ENCODE results near the gene FIBIN.
"Not testable (repeated sequence)": the region's sequence is repeated elsewhere in the genome, so short reads cannot be mapped to it uniquely, and the experiment has no call there.

FIBIN gene

GRCh38 chr11:26976389-26976788, 17.5 kb upstream of the FIBIN start:
- DNase-seq (ENCODE audit: low read depth in 1 of 2, low spot score in 1 of 2) = no peak

DNA sequence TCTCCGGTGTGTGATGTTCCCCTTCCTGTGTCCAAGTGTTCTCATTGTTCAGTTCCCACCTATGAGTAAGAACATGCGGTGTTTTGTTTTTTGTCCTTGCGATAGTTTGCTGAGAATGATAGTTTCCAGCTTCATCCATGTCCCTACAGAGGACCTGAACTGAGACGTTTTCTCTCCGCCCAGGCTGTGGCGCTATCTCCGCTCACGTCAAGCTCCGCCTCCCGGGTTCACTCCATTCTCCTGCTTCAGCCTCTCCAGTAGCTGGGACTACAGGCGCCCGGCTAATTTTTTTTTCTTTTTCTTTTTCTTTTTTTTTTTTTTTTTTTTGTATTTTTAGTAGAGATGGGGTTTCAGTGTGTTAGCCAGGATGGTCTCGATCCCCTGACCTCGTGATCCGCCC, 16.7 kb upstream of the FIBIN start:
- DNase-seq (ENCODE audit: low read depth in 1 of 2, low spot score in 1 of 2) = not testable (repeated sequence)

GRCh38 chr11:26983645-26984044, 10.3 kb upstream of the FIBIN start:
- DNase-seq (ENCODE audit: low read depth in 1 of 2, low spot score in 1 of 2) = no peak

DNA sequence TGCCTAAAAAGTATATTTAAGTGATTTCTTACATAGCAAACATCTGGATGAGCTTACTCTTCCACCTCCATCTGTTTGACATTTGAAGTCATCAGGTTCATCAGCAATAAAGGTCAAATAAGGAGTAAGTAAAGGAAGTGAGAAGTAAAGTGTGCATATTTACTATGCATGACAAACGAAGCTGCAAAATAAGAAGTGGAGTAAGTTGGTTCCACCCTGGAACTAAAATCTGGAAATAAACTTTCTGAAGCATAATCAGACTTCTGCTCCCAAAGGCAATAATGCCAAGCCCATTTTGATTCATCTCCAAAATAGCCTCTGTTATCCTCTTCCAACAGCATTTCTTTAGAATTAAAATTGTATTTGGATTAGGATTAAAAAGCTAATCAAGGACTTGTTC, 8.4 kb upstream of the FIBIN start:
- no peak for DNase-seq (ENCODE audit: low read depth in 1 of 2, low spot score in 1 of 2)

DNA sequence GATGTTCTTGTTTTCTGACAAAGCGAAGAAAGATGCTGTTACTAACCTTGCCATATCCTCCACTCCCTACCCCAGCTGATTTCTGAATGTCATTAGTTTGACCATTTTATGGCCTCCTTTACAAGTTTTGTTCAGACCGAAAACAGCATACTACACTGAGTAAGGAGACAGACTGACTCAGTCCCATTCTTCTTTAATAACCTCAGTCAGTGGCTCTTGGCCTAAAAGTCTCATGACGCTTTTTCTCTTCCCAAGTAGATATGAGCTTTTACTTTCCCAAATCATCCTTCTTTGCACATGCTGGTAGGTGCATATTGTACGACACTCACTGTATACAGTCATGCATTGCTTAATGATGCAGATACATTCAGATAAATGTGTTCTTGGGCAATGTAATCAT, 8.0 kb upstream of the FIBIN start:
- no peak for DNase-seq (ENCODE audit: low read depth in 1 of 2, low spot score in 1 of 2)

- DNase-seq (ENCODE audit: low read depth in 1 of 2, low spot score in 1 of 2) = no peak
These were observed 6.6 kb upstream of the FIBIN start for GRCh38 chr11:26987272-26987671.

DNA sequence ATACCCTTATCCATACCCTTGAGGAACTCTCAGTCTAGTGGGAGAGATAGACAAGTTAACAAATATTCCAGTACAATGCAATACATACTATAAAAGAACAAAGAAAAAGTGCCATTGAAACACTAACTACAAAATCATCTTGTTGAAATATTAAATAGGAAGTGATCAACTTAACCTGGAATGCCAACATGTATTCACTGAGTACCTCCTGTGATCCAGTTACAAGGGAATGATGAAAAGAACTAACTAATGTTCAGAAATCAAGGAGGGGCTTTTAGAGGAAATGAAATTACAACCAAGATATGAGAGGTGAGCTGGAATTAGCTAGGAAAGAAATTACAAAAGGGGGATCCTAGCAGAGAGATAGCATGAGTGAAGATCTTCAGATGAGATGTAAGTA, 6.2 kb upstream of the FIBIN start:
- no peak for DNase-seq (ENCODE audit: low read depth in 1 of 2, low spot score in 1 of 2)

- DNase-seq (ENCODE audit: low read depth in 1 of 2, low spot score in 1 of 2) = no peak
These were observed 1.8 kb upstream of the FIBIN start for GRCh38 chr11:26992031-26992541.

DNA sequence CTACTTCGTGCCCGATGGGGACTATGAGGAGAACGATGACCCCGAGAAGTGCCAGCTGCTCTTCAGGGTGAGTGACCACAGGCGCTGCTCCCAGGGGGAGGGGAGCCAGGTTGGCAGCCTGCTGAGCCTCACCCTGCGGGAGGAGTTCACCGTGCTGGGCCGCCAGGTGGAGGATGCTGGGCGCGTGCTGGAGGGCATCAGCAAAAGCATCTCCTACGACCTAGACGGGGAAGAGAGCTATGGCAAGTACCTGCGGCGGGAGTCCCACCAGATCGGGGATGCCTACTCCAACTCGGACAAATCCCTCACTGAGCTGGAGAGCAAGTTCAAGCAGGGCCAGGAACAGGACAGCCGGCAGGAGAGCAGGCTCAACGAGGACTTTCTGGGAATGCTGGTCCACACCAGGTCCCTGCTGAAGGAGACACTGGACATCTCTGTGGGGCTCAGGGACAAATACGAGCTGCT, 751 bp downstream of the FIBIN start:
- no peak for DNase-seq (ENCODE audit: low read depth in 1 of 2, low spot score in 1 of 2)

GRCh38 chr11:26995701-26996460, 2.0 kb downstream of the FIBIN start:
- DNase-seq (ENCODE audit: low read depth in 1 of 2, low spot score in 1 of 2) = no peak

DNA sequence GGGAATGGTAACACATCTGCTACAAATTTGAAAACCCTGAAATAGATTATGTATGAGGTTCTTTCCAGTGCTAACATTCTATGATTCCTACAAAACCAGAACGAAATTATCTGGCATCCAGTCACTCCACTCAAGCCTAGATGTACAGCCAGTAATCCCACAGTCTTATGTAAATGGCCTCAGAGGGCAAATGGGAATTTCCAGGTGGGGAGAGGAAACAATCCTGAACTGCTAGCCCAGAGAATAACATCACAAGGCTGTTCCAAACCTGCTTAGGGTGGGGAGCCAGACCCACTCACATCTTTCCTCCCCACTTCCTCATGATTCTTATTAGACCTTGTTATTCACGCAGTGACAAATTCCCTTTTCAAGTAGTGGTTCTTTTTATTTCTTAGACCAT, 3.5 kb downstream of the FIBIN start:
- no peak for DNase-seq (ENCODE audit: low read depth in 1 of 2, low spot score in 1 of 2)

DNA sequence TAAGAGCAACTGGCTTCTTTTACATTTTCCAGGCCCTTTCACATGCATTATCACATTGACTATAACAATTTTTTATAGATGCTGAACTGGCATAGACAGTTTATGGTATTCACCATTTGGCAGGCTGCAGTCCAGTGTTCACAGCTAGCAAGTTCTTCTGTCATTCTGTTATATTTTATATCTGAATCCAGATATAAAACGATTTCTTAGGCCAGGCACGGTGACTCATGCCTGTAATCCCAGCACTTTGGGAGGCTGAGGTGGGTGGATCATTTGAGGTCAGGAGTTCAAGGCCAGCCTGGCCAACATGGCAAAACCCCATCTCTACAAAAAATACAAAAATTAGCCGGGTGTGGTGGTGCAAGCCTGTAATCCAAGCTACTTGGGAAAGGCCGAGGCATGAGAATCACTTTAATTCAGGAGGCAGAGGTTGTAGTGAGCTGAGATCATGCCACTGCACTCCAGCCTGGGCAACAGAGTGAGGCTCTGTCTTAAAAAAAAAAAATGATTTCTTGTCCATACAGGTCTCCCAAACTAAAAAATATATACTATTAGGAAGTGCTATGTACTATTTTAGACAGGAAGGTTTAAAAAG, 7.3 kb downstream of the FIBIN start:
- not testable (repeated sequence) for DNase-seq (ENCODE audit: low read depth in 1 of 2, low spot score in 1 of 2)

DNA sequence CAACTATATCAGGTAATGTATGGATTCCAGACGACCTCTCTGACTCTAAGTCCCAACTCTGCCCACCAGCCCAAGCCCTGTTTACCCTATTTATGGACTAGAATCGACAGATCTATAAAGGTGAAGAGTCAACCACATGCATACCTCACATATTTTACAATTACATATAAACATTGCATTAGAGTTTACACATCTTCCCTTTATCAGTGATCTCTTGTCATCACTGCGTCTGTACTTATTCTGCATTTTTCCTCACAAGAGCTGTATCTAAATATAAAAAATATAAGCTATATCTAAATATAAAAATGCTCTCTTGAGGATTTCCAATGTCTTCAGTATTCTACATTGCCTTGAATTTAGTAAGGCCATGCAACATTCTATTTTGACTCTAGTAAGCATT, 8.5 kb downstream of the FIBIN start:
- no peak for DNase-seq (ENCODE audit: low read depth in 1 of 2, low spot score in 1 of 2)

DNA sequence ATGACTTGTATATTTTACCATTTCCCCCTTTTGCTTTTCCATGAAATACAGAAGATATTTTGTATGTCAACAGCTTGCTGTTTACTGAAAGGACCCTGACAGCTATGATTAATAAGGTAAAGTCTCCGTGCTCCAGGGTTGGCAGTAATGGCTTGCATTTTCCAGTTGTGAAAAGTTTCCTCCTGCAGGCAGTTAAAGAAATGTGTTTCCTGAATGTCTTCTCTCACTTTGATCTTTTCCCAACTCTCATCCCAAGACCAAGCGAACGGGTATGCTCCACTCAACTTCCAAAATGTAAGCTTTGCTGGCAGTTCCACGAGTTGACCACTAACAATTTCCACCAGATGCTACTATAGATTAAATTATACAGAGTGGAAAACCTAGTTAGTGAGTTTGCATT, 8.9 kb downstream of the FIBIN start:
- no peak for DNase-seq (ENCODE audit: low read depth in 1 of 2, low spot score in 1 of 2)

- DNase-seq (ENCODE audit: low read depth in 1 of 2, low spot score in 1 of 2) = no peak
These were observed 10.2 kb downstream of the FIBIN start for GRCh38 chr11:27004103-27004502.

- no peak for DNase-seq (ENCODE audit: low read depth in 1 of 2, low spot score in 1 of 2)
These were observed 15.1 kb downstream of the FIBIN start for GRCh38 chr11:27008811-27009535.

- DNase-seq (ENCODE audit: low read depth in 1 of 2, low spot score in 1 of 2) = no peak
These were observed 17.8 kb downstream of the FIBIN start for GRCh38 chr11:27011560-27012233.

GRCh38 chr11:27012234-27012921, 18.5 kb downstream of the FIBIN start:
- no peak for DNase-seq (ENCODE audit: low read depth in 1 of 2, low spot score in 1 of 2)

- DNase-seq (ENCODE audit: low read depth in 1 of 2, low spot score in 1 of 2) = no peak
These were observed 20.0 kb downstream of the FIBIN start for GRCh38 chr11:27013781-27014361.

DNA sequence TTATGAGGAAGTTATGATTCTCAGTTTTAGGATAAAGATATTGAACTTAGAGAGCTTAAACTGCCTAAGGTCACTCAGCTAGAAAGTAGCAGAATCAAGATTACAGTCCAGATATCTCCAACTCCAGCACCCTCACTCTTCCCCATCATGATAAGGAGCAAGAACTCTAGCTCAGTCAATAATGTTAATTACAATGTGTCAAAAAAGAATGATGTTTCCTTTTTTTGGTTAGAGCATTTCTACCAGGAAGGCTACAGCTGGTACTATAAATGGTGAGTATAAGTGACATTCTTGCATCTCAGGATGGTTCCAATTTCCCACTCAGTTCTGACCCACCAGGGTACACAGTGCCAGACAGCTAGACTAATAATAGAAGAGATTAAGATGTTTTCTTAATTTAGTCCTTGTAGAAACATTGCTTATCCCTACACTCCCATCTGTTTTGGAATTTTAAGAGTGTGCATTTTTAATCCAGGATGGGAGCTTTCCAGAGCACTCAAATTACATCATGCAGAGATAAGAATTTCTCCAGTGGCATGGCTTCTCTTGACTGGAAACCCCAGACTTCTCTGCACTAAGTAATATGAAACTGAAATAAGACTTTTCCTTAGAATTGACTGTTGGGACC, 25.1 kb downstream of the FIBIN start:
- no peak for DNase-seq (ENCODE audit: low read depth in 1 of 2, low spot score in 1 of 2)
